Prostate gland (tissue), 2 donors: ENCODE results near the gene OIP5.

Experiments used
- CTCF ChIP-seq, 4 experiments: fragments of 200-600 bp in 2 of 4; fragments of 450-650 bp in 2 of 4; sonication (generic) in 2 of 4; IDR thresholded peaks; 1 replicate in 3 of 4; 2 replicates in 1 of 4; pipeline ENCODE4 v1.5.1; 2016 to 2019; ENCODE audit warnings: antibody characterized with exemption in 4 of 4, mild to moderate bottlenecking in 2 of 4, moderate library complexity in 2 of 4
- POLR2A ChIP-seq: fragments of 450-650 bp; IDR thresholded peaks from one replicate; pipeline ENCODE4 v1.6.1; 2016; ENCODE audit warnings: antibody characterized with exemption, mild to moderate bottlenecking
- POLR2AphosphoS5 ChIP-seq: sonication (generic); formaldehyde crosslinking; IDR thresholded peaks from one replicate; pipeline ENCODE4 v1.6.1; 2017; ENCODE audit warnings: antibody characterized with exemption

- no peak for TF ChIP-seq POLR2AphosphoS5
- no peak for TF ChIP-seq CTCF (IDR thresholded peaks at IDR 0.05)
- no peak for TF ChIP-seq POLR2A
Observed at GRCh38 chr15:41286665-41287333, 45.6 kb downstream of the OIP5 start.
